HUDEP-2 (cell line): ENCODE results near the gene RBM10.

Experiments used
- DNase-seq, 76 experiments: peaks; one replicate each; lab custom pipeline; 2025; ENCODE audit not compliant: unreplicated experiment in 76 of 76; lab: John Stamatoyannopoulos, UW

The RBM10 gene

DNA sequence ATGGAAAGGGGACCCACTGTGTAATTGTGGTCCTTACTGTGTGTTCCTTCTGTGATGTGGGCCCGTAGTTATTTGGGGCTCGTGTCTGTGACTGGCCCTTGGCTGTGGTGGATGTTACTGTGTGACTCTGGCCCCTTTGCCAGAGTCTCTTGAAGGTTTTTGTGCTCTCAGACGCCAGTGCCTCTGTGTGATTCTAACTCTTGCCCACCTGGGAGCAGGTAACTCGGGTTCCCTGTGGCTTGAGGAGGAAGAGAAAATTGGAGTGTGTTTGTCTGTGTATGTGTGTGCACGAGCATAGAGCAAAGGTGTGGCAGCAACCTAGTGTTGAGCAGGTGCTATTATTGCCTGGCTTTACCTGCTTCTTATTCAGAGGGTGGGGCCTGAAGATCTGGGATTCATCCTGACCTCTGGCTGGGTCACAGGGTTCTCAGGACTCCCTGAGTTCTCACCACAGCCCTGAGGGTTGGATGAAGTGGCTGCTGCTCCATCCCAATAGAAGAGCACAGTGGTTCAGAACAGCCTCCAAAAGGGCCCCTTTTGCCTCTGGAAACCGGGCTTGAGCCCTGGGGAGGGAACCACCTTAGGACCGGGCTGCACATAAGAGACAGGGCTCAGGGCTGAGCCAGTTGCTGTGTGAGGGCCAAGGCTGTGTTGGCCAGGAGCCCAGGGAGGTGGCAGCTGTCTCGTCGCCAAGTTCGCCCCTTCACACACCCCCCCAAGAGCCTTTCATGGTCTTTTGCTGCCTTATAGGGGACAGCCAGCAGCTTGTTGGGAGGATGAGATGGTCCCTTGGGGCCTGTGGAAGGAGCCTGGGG, 1.3 kb downstream of the RBM10 start:
- peak in 13 of 76 experiments; percentile 1 to 15 (median 3) for DNase-seq

DNA sequence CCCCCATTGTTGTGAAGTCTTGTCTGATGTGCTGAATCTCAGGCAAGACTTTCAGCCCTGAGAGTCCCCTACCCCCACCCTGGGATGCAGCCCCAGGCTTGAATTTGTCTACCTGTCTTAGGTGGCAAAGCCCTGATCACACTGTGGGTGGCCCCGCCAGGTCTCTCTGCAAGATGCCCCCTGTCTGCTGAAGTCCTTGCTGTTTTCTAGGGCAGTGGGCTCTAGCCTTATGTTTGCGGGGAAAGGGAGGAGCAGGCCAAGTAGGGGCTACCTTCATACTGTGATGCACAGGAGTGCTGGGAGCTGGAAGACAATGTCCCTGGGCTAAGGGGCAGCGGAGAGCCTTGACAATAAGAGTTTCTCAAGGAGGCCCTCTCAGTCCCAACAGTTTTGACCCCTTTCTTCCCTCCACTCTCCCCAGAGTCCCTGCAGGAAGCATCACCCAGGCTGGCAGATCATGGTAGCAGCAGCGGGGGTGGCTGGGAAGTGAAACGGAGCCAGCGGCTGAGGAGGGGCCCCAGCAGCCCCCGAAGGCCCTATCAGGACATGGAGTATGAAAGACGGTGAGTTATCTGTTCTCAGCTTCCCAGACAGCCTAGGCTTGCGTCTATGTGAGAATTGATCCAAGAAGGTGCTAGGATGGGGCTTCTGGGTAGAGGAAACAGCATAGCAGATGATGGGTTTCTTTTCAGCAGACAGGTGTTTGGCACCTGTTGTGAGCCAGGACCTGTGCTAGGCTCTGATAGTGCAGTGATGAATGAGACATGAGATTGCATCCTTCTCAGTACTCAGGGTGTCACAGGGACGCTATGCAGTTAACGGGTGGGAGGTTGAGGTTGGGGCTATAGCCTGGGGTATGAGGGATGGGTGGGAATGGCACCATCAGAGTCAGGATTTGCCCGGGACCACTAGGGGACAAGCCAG, 2.2 kb downstream of the RBM10 start:
- no peak for DNase-seq

DNA sequence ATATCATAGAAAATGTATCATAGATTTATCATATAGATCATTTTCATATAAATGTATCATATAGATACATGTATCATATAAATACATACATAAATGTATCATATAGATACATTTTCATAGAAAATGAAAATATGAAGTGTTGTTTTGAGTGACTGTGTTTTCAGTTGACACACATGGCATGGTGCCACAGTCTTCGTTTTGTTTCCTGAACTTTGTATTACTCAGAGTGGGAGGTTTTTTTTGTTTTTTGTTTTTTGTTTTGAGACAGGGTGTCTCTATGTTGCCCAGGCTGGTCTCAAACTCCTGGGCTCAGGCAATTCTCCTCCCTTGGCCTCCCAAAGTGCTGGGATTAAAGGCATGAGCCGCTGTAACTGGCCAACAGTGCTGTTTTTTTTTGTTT, 3.9 kb downstream of the RBM10 start:
- peak in 1 of 76 experiments; percentile 2 for DNase-seq

DNA sequence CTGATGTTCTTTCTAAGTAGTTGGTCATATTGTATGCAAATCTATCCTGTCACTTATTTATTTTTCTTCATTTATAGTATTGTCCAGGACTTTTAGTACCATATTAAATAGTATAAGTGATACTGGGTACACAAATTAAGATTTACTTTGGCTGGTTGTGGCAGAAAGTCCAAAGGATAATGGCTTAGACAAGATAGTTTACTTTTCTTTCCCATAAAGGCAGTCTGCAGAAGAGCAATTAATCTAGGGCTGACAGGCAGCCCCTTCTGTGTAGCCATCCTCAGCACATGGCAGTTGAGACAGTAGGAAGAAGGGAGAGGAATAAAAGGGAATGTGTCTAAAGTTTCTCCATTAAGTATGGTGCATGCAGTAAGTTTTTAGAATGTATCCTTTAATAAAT, 6.4 kb downstream of the RBM10 start:
- DNase-seq = no peak

DNA sequence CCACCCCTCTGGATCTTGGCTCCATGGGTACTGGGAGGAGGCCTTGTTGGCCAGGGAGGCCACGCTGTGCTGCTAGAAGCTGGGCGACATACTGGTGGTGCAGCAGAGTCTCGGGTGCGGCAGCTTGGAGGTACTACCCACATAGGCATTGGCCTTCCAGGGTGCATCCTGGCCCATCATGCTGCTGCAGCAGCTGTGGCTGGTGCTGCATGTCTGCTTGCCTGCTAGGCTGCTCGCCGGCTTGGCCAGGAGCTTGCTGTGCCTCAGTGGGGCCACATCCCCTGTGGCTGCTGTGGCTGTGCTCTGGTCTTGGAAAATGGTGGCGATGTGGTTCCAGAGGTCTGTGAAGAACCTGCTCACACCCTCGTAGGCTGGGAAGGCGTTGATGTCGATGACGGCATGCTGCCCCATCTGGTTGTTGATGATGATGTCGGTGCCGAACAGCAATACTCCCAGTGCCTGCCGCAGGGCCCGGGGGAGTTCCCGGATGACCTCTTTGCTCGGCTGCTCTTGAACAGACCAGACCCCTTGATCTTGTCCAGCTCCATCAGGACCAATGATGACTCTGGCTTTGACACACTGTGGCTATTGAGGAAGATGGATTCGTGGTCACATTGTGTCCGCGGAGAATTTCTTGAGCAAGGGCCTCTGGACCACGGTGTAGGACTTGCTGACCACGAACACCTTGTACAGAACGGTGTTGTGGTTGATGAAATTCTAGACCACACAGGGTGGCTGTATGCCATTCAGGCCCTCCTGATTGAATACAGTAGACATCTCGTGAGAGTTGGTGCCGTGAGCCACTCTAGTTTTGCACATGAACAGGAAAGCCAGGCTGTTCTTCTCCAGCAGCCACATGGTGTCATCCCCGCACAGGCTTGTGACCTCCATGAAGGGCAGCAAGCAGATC, 11.8 kb downstream of the RBM10 start:
- DNase-seq = no peak

DNA sequence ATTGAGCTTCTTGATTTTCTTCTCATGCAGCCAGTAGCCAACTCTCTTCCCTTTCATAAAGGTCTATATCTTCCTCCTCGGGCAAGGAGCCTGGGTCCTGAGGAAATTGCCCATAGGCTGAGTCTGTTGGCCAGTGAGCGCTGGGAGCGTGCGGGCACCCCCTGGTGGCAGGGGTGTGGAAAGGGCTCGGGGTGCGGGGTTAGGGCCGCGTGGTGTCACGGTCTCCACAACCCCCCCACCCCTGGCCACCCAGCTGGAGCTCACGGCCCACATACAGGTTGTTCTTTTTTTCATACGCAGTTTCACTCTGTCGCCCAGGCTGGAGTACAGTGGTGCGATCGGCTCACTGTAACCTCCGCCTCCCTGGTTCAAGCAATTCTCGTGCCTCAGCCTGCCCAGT, 13.1 kb downstream of the RBM10 start:
- no peak for DNase-seq

DNA sequence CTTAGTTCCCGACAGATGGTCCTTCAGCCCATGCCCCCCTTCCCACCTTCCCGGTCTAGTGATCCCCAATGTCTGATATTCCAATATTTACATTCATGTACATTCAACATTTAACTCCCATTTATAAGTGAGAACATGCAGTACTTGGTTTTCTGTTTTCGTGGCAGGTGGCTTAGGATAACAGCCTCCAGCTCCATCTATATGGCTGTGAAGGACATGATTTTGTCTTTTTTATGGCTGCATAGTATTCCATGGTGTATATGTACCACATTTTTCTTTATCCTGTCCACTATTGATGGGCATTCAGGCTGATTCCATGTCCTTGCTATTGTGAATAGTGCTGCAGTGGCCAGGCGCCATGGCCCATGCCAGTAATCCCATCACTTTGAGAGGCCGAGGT, 13.8 kb downstream of the RBM10 start:
- DNase-seq = no peak

DNA sequence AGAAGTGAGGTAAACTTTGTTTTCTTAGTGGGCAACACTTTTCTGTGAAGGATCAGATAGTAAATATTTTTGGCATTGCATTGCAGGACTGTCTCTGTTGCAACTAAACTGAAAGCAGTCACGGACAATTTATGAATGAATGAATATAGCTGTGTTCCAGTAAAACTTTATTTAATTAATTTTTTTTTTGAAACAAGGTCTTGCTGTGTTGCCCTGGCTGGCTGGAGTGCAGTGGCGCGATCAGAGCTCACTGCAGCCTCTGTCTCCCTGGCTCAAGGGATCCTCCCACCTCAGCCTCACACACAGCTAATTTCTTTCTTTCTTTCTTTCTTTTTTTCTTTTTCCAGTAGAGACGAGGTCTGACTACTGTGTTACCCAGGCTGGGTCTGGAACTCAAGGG, 15.8 kb downstream of the RBM10 start:
- no peak for DNase-seq

DNA sequence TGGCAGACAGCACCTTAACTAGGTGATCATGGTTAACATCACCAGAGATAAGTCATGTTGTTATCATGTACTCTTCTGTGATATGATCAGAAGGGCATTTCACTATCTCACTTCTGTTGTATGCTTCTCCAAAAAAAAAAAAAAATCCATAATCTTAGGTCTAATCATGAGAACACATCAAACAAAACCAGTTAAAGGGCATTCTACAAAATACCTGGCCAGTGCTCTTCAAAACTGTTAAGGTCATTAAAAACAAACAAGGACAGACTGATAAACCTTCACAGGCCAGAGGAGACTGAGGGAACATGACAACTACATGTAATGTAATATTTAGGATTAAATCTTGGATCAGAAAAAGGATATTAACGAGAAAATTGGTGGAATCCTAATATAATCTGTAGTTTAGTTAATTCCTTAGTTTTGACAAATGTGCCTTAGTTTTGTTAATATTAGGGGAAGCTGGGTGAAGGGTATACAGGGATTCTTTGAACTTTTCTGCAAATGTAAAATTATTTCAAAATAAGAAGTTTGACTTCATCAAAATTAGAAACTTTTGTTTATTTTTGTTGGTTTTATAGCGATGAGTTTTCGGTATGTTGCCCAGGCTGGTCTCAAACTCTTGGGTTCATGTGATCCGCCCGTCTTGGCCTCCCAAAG, 18.0 kb downstream of the RBM10 start:
- DNase-seq = no peak

DNA sequence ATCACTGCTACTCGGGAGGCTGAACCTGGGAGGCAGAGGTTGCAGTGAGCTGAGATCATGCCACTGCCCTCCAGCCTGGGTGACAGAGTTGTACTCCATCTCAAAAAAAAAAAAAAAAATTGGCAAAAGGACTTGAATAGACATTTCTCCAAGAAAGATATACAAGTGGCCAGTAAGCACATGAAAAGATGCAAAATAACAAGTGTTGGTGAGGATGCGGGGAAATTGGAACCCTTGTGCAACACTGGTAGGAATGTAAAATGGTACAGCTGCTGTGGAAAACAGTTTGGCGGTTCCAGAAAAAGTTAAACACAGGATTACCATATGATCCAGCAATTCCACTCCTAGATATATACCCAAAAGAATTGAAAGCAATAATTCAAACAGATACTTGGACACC, 19.4 kb downstream of the RBM10 start:
- DNase-seq = no peak

DNA sequence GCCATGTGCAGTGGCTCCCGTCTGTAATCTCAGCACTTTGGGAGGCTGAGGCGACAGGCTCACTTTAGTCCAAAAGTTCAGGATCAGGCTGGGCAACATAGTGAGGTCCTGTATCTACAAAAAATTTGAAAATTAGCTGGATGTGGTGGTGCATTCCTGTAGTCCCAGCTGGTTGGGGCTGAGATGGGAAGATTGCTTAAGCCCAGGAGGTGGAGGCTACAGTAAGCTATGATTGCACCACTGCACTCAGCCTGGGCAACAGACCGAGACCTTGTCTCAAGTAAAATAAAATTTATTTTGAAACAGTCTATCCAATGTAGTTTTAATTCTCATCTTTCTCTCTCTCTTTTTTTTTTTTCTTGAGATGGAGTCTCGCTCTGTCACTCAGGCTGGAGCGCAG, 21.1 kb downstream of the RBM10 start:
- no peak for DNase-seq

DNA sequence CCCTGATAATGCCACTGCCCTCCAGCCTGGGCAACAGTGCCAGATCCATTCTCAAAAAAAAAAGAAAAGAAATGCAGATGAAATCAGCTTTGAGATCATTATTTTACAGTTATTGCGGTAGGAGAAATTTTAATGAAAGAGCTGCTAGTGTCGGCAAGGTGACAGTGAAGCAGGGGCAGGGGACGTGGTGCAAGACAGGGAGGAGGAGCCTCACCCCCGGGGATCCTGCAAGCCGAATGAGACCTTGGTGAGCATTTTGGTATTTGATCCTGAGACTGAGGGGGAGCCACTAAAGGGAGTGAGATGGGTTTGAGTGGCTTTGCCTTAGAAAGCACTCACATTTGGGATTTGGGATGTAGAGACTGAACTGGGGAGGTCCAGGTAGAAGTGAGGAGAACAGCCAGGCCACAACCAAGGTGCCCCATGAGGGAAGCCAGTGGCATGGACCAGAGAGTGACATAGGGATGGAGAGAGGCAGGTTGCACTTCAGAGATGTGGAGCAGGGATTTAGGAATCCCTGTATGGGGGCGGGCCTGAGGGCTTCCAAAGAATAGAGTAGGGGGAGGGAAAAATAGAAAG, 23.6 kb downstream of the RBM10 start:
- no peak for DNase-seq

DNA sequence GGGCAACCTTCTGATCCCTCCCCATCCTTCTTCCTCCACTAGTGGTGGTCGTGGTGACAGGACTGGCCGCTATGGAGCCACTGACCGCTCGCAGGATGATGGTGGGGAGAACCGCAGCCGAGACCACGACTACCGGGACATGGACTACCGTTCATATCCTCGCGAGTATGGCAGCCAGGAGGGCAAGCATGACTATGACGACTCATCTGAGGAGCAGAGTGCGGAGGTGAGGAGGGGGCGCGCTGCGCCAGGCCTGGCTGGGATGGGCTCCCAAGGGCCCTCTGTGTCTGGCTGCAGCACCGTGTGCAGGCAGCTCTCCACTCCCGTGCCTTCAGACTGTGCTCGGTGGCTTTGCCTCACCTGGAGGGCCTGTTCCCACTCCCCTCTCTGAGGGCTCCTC, 24.3 kb downstream of the RBM10 start:
- no peak for DNase-seq

DNA sequence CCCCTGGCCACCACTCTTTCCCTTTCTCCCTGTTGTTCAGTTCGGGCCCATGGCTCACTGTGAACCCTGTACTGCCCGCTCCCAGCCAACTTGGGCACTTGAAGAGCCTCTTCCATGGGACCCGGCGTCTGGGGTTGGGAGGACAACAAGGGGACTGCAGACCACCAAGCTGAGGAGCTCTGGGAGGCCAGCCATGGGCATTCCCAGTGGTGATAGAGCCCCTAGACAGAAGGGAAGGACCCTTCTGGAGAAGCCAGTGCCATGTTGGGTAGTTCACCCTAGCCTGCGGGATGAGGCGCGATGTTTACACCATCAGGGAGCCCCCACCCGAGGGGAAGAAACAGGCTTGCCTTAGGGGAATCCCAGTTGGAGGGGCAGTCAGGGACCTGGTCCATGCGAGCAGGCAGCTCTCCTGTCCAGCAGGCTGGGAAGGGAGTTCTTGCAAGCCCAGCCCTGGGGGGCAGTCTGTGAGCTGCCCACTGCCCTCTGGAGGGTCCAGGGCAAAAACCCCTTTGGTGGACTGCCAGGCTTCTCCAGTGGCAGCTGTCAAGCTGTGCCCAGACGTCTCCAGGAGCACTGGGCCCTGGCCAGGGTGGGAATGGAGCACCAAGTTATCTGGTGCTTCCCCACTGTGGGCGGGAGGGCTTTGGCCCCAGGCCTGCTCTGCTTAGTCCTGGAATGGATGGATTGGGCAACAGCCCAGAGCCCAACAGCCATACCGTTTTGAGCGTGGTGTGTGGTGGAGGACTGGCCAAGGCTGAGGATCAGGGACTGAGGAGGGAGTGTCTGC, 24.9 kb downstream of the RBM10 start:
- DNase-seq = no peak

DNA sequence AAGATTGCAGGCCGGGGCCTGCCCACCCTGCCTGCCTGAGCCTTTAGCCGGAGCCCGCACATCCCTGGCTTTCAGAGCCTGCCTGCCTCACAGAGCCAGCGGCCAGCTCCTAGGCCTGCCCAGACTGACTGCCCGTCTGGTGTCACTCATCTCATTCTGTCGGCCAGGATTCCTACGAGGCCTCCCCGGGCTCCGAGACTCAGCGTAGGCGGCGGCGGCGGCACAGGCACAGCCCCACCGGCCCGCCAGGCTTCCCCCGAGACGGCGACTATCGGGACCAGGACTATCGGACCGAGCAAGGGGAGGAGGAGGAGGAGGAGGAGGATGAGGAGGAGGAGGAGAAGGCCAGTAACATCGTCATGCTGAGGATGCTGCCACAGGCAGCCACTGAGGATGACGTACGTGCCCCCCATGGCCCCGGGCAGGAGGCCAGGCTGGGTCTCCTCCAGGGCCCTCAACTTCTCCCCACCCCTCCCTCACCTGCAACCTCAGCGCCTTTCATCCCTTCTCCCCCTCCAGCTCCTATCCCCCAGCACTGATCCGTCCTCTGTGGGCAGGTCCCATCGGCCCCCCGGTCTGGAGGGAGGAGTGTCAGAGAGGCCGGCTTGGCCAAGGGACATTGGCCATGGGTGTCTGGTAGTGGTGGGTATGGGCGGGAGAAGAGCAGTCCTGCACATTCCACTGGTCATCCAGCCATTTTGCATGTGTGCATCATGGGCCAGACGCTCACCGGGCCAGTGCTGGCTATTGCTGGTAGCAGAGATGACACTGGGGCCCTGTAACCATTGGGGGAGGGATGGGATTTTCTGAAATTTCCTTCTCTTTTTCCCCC, 26.1 kb downstream of the RBM10 start:
- no peak for DNase-seq

DNA sequence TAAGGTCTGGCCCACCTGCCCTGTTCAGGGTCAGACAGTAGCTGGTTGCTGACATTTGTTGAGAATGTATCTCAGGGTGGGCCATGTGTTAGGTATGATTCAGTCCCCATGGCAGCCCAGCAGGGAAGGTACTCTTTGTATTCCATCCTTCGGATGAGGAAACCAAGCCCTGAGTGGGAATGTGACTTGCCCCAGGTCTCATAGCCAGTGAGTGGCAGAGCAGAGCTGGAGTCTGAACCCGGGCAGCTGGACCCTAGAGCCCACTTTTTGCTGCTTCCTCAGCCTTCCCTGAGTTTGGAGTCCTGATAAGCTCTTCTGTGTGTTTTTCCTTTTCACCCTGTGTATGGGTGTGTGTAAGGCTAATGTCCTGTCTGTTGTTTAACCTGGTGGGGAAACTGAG, 27.0 kb downstream of the RBM10 start:
- no peak for DNase-seq

DNA sequence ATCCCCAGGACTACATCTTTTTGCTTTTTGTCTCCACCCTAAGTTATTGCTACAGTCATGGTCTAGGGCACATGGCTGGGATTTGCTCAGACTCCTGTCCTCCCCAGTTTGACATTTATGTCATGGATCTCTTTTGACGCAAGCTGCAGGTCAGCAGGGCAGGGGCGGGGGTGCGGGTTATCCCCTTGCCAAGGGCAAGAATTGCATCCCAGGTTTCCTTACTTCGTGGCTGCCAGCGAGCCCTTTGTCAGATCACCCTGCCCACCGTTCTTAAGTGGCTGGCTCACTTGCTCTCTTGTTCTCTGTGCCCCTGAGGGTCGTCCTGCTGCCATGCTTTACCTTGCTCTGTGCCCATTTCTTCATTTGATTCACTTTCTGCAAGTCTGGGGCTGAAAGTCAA, 27.5 kb downstream of the RBM10 start:
- no peak for DNase-seq
